ENCODE results near the gene MAD2L2. TPM values are rescaled to one million over a fixed set of nuclear protein-coding genes. Genes with fewer than 3 reads are reported as not detected.

The MAD2L2 gene
- total RNA-seq, 1 donor from 2014 or later: 76.9 TPM

Other genes starting within 250 kb of the MAD2L2 start
- 0.41 and 0.44 TPM in 2 replicates for gene DISP3, start 202.0 kb downstream of the MAD2L2 start, total RNA-seq
- gene FBXO2, start 26.7 kb downstream of the MAD2L2 start, total RNA-seq: 0.60 and 0.93 TPM in 2 replicates
- 22.0 and 24.2 TPM in 2 replicates for gene FBXO44, start 26.3 kb downstream of the MAD2L2 start, total RNA-seq
- 15.7 and 17.2 TPM in 2 replicates for gene FBXO6, start 16.9 kb downstream of the MAD2L2 start, total RNA-seq
- 0.07 TPM in 1 of 2 replicates, not detected in the other for gene DRAXIN, start 10.6 kb upstream of the MAD2L2 start, total RNA-seq
- gene AGTRAP, start 55.0 kb upstream of the MAD2L2 start, total RNA-seq: 13.8 and 15.9 TPM in 2 replicates
- gene C1orf167, start 81.0 kb upstream of the MAD2L2 start, total RNA-seq: not detected in 2 replicates
- gene MTHFR, start 124.8 kb upstream of the MAD2L2 start, total RNA-seq: 18.1 and 21.4 TPM in 2 replicates
- gene CLCN6, start 125.0 kb upstream of the MAD2L2 start, total RNA-seq: 11.2 and 14.3 TPM in 2 replicates
- not detected in 2 replicates for gene NPPA, start 166.6 kb upstream of the MAD2L2 start, total RNA-seq
- gene NPPB, start 177.8 kb upstream of the MAD2L2 start, total RNA-seq: not detected in 2 replicates
- gene KIAA2013, start 245.3 kb upstream of the MAD2L2 start, total RNA-seq: 38.2 and 39.1 TPM in 2 replicates

Data from activated T-helper 1 cell treated with anti-CD3 and anti-CD28 coated beads, Interleukin-12 subunit alpha, Interleukin-12 subunit beta, Interleukin-2, Interleukin-4 antibody, amounts not matched to agents 30 ng/mL and 10 ng/mL and 1 ng/mL, durations not matched to agents 14 hours and 24 hours and 36 hours (primary cell).